ENCODE data around the gene MCUB. TPM values are rescaled to one million over a fixed set of nuclear protein-coding genes. Genes with fewer than 3 reads are reported as not detected.
A peak's percentile ranks its signal among the peaks of the same experiment; 100 is the strongest.

The MCUB gene
- total and polyA plus RNA-seq, 12 donors, result 1.7 to 12.6 (median 3.5) TPM

DNA sequence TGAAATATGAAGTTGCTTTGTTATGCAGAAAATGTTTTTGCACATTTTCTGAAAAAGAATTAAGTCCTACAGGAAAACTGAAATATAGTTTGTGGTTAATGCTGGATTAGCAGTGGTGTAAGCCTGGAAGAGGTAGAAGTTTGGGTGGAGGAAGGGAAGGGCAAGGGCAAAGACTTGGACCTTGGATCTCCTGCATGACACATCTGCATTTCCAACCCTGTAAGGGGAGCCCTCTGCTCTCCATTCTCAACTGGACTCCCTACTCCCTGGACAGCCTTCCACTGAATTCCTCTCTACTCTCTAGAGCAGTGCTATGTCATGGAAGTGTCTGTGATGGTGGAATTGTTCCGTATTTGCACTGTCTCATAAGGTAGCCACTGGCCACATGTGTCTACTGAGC lies 138.6 kb downstream of the MCUB start:
- no peak for TF ChIP-seq CTCF (IDR thresholded peaks at IDR 0.05)
- 96 to 100% methylated on average over 1 of the region's 1 CpG for WGBS, 2 donors
- no peaks in the 10 kb centered on the region for H3K27me3 ChIP-seq
- intact Hi-C loops (cut with DNase I), result no loop called here
- no peak for ATAC-seq
- H3K4me1 ChIP-seq, result peaks cover under 1 to 19% (median 12%) of the 10 kb centered on the region in 9 donors
- no peak overlapping the region for H3K27ac ChIP-seq
- no peak for DNase-seq
- H3K36me3 ChIP-seq, result peaks cover 0 to 45% (median 0%) of the 10 kb centered on the region in 9 donors
- no peak overlapping the region for H3K4me3 ChIP-seq
- peaks cover 0 to 3% (median 0%) of the 10 kb centered on the region in 11 donors for H3K9me3 ChIP-seq

- no peak for ATAC-seq
- TF ChIP-seq CTCF (IDR thresholded peaks at IDR 0.05), result no peak
- H3K36me3 ChIP-seq, result peaks cover 0 to 34% (median 0%) of the 10 kb centered on the region in 9 donors
- peaks cover 0 to 3% (median 0%) of the 10 kb centered on the region in 11 donors for H3K9me3 ChIP-seq
- WGBS, 2 donors, result 83 to 88% methylated on average over 8 of the region's 8 CpGs
- peaks cover 2 to 26% (median 15%) of the 10 kb centered on the region in 9 donors for H3K4me1 ChIP-seq
- H3K27ac ChIP-seq, result no peak overlapping the region
- H3K4me3 ChIP-seq, result no peak overlapping the region
- DNase-seq, result no peak
- no peaks in the 10 kb centered on the region for H3K27me3 ChIP-seq
- intact Hi-C loops (cut with DNase I), result loop anchor here in 9 of 10 donors (5.0 to 10.0 kb wide), 8 partner anchors 103 to 275 kb away; partner anchors contain the start of genes GAR1 (in 7 of the 9), CFI (in 3 of the 9) and MCUB (in 1 of the 9)
Measured at GRCh38 chr4:109699553-109700225, 139.6 kb downstream of the MCUB start.

DNA sequence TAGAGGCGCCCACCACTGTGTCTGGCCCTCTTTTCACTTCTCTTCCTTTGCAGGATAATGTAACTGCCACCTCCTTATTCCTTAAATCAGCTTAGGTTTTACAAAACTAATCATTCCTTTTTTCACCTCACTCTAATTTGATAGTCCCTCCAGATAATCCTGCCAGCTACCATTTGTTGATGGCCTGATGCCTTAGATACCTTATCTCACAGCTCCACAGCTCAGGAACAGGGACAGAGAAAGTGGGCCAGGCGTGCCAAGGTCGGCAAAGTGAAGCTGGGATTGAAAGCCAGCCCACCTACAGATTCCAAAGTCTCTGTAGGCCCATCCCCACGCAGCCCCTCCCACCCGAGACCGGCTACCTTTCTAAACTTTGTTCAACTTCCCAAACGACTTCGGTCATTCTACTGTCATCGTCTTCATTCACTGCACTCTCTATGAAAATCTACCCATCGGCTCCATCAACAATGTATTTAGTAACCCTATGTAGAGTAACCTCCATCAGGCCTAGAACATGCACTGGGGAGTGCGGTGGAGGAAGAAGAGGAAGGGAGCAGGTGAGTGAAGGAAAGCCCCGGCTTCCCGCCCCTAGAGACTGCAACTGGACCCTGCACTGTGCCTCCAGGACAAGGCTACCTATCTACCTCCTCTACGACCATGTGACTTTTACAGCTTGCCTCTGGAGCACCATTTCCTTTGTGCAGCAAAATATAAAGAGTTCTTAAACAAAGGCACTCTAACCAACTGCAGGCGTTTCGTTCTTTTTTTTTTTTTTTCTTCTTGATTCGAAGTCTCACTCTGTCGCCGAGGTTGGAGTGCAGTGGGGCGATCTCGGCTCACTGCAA lies 141.7 kb downstream of the MCUB start:
- Histone ChIP-seq H3K9me3 (peaks cover 0 to 1% (median 0%) of the 10 kb centered on the region in 11 donors), H3K36me3 (peaks cover 0 to 14% (median 0%) of the 10 kb centered on the region in 9 donors), H3K4me3 (peak overlapping the region; percentile 64 to 96 (median 86)), H3K27ac (peak overlapping the region in 8 of 10 donors; percentile 78 to 87 (median 82)), H3K4me1 (peaks cover 2 to 26% (median 15%) of the 10 kb centered on the region in 9 donors), H3K27me3 (no peaks in the 10 kb centered on the region)
- intact Hi-C loops (cut with DNase I), result loop anchor here in 9 of 10 donors (2.0 to 10.0 kb wide), 10 partner anchors 101 to 274 kb away; partner anchors contain the start of genes GAR1 (in 8 of the 9), CFI (in 3 of the 9) and MCUB (in 2 of the 9)
- ATAC-seq, result no peak
- DNase-seq, result no peak
- no peak for TF ChIP-seq CTCF (IDR thresholded peaks at IDR 0.05)
- 51 to 59% methylated on average over 21 of the region's 21 CpGs for WGBS, 2 donors
